NCI-H774 (cell line): ENCODE data around the gene TAF1C.

Experiments
- DNase-seq: peaks from one replicate; lab custom pipeline; 2025; lab: John Stamatoyannopoulos, UW

TAF1C gene

GRCh38 chr16:84156342-84156784 lies 30.5 kb downstream of the TAF1C start:
- DNase-seq: no peak

GRCh38 chr16:84155771-84156170 lies 31.1 kb downstream of the TAF1C start:
- no peak for DNase-seq

GRCh38 chr16:84155226-84155625 lies 31.6 kb downstream of the TAF1C start:
- no peak for DNase-seq

- DNase-seq: no peak
Measured at GRCh38 chr16:84153660-84154214, 33.1 kb downstream of the TAF1C start.

DNA sequence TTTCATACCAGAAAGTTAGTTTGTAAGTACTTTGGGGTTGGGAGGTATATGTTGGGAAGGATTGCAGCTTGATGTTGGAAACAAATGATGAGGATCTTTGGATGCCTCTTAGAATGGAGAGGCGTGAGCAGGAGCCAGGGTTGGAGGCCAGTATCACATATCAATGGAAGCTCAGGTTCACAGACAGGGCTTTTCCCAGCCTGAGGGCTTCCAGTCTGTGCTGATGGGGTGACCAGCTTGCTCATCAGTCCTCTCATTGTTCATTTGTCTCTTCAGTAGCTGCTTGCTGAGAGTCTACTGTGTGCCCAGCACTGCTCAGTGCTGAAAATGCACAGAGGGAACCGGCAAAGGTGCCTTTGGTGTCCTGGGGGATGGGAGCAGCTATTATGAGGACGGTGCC lies 35.9 kb downstream of the TAF1C start:
- no peak for DNase-seq

- DNase-seq: peak; percentile 67
Measured at GRCh38 chr16:84144859-84145639, 41.8 kb downstream of the TAF1C start, which contains the start of the genes DNAAF1 and HSDL1. DNAAF1 (plus strand) TSS chr16:84145308; CDS start chr16:84145441, 133 bp downstream. HSDL1 (minus strand) TSS chr16:84145177; CDS start chr16:84131321, 13,856 bp downstream.

GRCh38 chr16:84144209-84144858 lies 42.5 kb downstream of the TAF1C start:
- no peak for DNase-seq

GRCh38 chr16:84143784-84144199 lies 43.1 kb downstream of the TAF1C start:
- DNase-seq: no peak

DNA sequence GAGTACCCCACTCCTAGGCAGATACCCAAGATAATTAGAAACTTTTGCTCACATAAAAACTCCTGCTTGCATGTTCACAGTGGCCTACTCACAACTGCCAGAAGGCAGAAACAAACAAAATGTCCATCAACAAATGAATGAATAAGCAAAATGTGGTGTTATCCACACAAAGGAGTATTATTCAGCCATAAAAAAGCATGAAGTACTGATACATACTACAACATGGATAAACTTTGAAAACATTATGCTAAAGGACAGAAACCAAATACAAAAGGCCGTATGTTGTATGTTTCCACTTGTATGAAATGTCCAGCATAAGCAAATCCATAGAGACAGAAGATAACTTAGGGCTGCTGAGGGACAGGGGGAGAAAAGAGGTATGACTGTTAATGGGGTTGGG lies 43.8 kb downstream of the TAF1C start:
- no peak for DNase-seq

GRCh38 chr16:84141143-84141670 lies 45.6 kb downstream of the TAF1C start:
- no peak for DNase-seq

DNA sequence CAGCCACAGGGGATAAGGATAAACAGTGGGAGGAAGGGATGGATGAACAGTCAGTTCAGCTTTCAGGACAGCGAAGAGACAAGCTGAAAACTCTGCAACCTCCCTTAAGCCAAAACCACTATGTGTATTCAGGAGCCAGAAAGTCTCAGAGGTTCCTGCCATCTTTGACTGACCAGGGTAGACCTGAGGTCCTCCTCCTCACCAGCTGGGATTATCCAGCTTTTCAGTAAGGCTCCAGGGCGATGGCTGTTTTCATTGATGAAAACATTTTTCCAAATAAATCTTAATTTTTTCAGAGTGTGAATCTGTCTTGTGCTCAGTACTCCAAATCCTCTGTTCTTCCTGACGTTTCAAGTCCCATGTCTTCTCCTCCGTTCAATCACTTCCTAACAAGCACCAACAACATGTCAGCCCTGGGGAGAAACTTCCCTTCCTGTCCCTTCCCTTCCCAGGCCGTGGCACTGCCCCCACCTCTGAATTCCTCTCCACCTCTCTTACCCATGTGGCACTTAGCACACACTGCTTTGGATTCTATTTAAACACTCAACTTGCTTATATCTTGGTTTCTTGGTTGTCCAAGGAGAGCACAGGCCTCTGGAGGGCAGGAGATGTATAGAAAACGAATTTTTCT lies 47.1 kb downstream of the TAF1C start:
- DNase-seq: no peak

GRCh38 chr16:84138824-84139627 lies 47.8 kb downstream of the TAF1C start:
- no peak for DNase-seq

- DNase-seq: no peak
Measured at GRCh38 chr16:84138500-84138823, 48.4 kb downstream of the TAF1C start.

DNA sequence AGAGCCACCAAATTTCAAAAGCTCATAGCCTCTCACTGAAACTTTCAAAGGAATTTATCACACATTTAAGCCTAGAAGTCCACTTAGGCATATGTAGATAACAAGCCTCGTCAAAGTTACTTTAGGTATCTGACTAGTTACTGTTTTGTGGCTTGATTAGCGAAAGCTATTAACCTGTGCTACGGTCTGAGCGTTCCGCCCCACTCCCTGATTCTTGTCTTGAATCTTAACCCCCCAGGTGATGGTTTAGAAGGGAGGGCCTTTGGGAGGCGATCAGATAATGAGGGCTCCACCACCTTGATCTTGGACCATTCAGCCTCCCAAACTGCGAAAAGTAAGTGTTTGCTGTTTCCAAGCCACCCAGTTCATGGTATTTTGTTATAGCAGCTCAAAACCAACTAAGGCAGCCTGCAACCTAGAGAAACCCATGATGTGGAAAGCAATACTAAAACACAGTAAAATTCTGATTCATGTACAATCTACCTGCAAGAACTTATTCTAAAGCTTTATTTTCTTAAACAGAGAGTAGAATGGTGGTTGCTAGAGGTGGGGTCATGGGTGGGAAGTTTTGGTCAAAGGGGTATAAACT lies 49.0 kb downstream of the TAF1C start:
- DNase-seq: no peak

- DNase-seq: no peak
Measured at GRCh38 chr16:84137287-84137686, 49.6 kb downstream of the TAF1C start.

GRCh38 chr16:84136331-84137125 lies 50.3 kb downstream of the TAF1C start:
- no peak for DNase-seq

DNA sequence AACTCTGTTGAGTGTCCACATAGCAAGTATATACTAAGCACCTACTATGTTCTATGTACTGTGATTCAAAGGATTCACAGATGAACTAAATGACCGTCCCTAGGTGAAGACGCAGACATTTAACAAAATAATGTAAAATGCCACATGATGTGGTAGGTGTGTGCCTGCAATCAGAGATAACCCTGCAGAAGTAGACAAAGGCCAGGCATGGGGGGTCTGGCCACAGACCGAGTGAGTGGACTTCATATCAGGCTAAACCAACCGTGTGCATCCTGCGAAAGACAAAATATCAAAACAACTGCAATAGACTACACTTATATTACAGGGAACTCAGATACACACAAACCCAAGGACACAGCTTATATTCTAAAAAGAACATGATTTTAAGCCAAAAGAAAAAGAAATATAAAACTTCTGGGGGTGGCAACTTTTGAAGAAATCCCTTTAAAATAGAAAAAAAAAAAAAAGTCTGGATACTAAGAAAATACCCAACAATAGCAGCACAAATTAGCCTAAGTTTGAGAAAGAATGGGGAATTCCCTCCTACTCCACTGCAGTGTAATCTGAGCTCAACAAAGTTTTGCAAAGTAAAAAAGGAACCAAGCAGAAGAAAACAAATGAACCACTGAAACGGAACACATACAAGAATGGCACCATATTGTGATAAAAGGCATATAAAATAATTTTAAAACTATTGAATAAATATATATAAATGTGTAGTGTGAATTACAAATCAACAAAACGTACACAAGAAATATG lies 54.2 kb downstream of the TAF1C start:
- DNase-seq: no peak

GRCh38 chr16:84131117-84131516 lies 55.7 kb downstream of the TAF1C start:
- no peak for DNase-seq
